HG02981 (cell line): ENCODE results near the gene OR1F1.
"Not testable (repeated sequence)": the region's sequence is repeated elsewhere in the genome, so short reads cannot be mapped to it uniquely, and the experiment has no call there.

ENCODE experiments used
- ATAC-seq: cut with Tn5 transposase; IDR thresholded peaks from one replicate; pipeline ENCODE4 v1.9.1; 2021; ENCODE audit warnings: mild to moderate bottlenecking, moderate library complexity; ENCODE audit not compliant: unreplicated experiment

OR1F1 gene

DNA sequence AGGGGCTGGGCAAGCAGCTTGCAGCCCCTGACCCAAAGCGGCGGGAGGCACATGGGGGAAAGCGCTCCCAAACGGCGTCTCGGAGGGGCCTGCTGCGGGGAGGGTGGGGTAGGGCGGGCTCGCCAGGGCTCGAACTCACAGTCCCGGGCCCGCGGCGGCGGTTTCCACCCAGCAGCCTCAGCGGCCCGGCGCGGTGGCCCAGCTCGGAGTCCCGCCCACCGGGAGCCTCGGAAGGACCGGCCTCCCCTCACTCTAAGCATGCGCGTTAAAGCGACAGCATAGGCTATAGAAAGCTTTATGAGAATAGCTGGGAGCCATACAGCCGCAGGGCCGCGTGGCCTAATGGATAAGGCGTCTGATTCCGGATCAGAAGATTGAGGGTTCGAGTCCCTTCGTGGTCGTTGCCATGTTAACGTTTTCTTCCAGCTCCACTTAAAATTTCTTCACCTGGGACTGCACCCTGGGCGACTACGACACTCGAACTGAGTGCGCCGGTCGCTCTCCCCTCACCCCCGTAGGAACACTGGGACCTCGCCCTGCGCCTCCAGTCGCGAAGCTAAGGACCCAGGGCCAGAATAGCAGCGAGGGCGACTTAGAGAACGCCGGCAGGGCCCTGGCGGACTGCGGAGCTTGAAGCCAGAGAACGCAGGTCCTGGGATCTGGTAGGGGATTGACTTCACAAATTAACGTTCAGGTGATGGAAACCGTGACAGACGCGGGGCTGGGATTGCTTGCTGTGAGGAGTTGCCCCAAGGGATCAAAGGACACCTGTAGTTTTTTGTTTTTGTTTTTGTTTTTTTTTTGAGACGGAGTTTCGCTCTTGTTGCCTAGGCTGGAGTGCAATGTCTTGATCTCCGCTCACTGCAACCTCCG lies 37.4 kb upstream of the OR1F1 start:
- ATAC-seq, result peak; percentile 65

DNA sequence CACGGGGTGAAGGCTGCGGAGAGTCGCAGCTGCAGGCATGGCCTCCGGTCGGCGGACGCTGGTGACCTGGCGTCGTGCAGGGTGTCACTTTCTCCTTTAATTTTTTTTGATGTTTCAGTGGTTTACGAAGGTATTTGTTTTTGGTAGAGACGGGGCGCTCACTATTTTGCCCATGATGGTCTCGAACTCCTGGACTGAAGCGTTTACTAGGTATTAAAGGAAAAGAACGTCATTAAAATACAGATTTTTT lies 36.1 kb upstream of the OR1F1 start:
- no peak for ATAC-seq

- ATAC-seq, result no peak
Observed at GRCh38 chr16:3152277-3152990, 35.6 kb upstream of the OR1F1 start.

DNA sequence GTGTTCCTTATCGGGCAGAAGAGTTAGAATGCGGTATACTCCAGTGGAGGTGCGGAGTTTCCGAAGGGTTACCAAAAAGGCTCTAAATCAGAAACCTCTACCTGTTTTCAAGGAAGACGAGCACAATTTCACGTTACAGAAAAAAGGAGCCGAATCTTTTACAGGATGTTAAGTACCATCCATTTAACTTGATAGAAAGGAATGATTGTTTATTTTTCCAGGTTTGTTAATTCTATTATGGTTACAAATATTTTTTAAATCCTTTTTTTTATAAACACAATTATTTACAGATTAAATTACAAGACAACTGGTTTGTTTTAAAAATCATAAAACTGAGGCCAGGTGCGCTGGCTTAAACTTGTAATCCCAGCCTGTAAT lies 35.0 kb upstream of the OR1F1 start:
- ATAC-seq, result no peak

DNA sequence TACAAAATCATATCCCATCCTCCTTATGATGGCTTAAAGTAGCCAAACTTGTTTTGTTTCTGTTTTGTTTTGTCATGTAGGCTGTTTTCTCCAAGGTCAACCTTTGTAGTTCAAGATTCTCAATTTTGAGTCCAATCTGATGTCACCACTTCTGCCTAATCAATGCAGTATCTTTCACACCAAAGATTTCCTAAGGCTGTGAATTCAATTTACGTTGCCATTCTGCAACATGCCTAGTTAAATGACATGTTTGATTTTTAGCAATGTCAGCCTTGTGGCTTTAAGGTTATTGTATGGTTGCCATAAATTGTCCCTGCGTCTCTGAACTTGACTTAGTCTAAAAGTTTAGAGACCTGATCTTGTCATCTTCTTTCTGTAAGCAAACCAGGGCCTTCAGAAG lies 32.8 kb upstream of the OR1F1 start:
- ATAC-seq, result no peak

GRCh38 chr16:3155972-3156371 lies 32.0 kb upstream of the OR1F1 start:
- ATAC-seq, result no peak

DNA sequence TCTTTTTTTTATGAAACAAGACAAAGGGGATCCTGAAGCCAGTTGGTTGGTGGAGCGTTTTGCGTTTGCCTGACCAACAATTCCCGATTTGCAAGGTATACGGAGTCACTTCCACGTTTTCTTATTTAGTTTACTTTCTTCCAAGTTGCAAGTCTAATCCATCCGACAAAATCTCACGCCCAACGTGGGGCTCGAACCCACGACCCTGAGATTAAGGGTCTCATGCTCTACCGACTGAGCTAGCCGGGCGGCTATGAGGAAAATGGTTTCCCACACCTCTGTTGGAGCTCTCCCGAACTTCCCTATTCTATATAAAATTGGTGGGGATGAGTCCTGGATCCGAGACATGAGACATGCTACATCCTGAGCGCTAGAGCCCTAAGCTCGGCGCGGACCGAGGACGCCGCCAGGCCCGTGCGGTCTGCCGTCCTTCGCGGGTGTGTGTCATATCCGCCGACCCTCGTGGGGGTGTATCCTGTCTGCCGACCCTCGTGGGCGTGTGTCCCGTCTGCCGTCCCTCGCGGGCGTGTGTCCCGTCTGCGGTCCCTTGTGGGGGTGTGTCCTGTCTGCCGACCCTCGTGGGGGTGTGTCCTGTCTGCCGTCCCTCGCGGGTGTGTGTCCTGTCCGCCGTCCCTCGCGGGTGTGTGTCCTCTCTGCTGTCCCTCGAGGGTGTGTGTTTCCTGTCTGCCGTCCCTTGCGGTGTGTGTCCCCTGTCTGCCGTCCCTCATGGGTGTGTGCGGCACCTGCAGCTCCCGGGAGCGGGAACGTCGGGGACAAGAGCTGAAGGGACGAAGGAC lies 30.6 kb upstream of the OR1F1 start:
- no peak for ATAC-seq

GRCh38 chr16:3158026-3158509 lies 29.9 kb upstream of the OR1F1 start:
- ATAC-seq, result no peak

DNA sequence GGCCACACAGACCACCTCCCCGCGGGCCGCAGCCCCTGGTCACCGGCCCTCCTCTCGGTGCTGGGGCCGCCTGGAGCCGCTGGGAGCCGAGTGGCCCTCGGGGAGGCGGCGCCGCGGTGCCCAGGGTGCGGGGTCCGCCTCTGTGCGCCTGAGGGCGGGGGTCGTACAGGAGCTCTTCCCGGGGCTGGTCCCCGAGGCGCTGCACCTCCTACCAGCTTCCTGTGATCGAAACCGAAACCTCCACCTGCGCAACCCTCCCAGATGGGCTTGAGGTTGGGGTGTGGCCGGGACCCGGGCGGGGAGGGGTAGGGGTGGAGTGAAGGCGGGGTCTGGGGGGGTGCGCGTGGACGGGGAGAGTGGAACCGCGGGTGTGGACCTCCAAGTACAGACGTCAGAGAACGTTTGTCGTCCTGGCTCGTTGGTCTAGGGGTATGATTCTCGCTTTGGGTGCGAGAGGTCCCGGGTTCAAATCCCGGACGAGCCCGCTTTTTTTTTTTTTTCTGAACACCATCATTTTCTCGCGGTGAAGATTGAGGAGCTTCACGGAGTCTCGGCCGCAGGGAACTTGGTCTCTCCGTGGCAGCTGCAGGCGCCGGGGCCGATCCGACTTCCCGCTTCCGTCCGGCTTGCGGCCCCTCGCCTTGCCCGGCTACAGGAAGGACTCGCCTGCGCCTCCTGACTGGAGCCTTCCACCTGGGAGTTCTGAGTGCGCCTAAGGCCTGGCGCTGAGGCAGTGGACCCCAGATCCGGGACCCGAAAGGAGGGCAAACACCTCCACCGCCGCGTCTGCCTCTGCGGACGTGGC lies 29.3 kb upstream of the OR1F1 start:
- ATAC-seq, result peak; percentile 44

DNA sequence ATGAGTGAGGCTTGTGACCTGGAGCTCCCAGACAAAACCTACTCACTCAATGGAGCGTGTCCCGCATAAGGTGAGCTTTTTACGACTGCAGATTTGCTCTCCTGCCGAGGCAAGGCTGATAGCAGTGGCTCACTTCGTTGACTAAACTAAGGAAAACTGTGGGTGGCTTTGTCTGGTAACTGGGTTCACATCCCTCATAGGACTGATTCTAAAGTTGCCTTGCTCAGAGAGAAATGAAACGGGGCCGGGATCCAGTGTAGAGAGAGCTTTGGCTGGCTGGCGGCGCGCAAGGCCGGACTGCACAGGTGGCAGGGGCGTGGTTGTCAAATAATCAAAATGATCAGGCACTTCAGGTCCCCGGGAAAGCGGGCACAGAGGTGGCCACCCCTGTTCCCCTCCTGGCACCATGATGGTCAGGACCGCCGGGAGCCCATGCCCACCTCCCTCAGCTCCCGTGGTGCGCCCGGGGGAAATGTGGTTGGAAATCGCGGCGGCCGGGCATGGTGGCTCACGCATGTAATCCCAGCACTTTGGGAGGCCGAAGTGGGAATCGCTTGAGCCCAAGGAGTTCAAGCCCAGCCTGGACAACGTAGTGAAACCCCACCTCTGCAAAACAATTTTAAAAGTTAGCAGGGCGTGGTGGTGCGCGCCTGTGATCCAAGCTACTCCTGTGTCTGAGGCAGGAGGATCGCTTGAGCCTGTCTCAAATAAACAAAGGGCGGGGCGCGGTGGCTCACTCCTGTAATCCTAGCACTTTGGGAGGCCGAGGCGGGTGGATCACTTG lies 26.6 kb upstream of the OR1F1 start:
- no peak for ATAC-seq

DNA sequence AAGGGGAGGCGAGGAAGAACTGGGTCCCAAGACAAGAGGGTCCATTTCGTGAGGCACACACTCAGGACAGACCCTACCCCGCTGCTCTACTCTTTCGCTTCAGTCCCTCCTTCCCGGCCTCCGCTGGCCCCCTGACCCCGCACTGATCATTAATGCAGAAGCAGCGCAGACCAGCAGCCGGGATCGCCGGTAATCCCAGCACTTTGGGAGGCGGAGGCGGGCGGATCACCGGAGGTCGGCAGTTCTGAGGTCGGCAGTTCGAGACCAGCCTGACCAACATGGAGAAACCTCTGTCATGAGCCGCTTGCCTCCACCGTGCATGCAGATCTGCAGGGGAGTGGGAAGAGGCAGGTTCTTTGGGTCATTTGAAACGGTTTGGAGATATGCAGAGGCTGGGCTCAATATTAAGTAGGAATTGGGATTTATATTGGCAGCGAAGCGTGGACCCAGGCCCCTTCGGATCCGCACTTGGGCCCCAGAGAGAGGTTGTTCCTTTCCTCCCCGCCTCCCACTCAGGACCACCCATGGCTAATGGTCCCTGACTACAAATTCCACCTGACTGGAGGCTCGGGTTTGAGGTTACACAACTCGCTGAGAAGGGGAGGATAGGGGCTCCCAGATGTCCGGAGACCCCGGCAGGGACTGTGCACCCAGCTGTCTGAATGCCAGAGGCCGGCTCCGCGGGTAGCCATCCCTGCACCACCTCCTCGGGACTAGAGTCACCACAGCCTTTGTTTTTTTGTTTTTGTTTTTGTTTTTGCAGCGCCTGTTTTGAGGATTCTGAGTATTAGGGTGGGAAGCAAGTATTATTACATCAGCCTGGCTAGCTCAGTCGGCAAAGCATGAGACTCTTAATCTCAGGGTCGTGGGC lies 23.6 kb upstream of the OR1F1 start:
- no peak for ATAC-seq

GRCh38 chr16:3165111-3165822 lies 22.7 kb upstream of the OR1F1 start:
- no peak for ATAC-seq

DNA sequence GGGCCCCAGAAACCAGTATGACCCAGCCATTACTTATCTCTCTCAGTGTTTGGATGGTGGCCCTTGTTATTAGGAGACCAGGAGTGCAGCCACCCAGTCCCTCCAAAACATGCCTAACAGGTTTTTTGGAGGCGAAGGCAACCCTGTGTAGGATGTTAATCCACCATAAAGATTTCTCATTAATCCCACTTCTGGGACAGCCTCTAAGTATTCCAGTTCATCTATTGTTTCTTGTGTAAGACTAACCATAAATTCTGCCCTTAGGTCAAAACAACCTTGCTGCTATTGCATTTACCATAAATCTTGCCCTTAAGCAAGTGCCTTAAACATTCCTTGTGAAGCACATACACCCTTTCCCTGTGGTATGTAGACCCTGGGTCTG lies 21.5 kb upstream of the OR1F1 start:
- ATAC-seq, result no peak

DNA sequence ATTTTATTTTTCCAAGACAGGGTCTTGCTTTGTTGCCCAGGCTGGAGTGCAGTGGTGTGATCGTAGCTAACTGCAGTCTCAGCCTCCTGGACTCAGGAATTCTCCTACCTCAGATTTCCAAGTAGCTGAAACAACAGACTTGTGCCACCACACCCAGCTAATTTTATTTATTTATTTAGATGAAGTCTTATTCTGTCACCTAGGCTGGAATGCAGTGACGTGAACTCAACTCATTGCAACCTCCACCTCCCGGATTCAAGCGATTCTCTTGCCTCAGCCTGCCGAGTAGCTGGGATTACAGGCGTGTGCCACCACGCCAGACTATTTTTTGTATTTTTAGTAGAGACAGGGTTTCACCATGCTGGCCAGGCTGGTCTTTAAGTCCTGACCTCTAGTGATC lies 19.3 kb upstream of the OR1F1 start:
- ATAC-seq, result not testable (repeated sequence)

DNA sequence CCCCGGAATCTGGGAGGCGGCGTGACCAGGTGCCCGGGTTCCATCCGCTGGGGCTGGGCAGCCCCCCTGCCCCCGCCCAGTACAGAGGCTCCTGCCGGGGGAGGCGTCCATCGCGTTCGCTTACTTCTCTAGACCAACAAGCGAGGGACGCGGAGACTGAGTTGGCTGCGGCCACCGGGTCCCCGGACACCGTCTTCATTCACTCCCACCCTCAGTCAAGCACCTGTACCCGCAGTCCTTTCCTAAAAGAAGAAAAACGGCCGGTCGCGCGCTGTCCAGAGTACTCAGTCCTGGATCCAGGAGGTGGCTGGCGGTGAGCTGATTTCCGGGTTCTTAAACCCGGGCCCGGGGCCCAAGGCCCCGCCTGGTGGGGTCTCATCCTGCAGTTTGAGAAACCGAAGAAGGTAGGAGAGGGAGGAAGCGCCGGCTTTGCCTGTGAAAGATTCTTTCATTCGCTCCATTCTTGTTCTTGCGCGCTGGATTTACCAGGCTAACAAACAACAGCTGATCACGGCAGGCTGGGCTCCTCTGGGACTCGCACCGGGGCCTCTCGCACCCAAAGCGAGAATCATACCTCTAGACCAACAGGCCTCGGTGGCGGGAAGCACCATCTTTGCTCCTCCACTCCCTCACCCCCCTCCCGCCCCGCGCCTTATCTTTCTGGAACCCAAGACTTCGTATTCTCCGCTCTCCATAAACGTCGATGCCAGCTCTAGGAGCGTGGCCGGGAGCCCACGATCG lies 17.4 kb upstream of the OR1F1 start:
- ATAC-seq, result no peak

DNA sequence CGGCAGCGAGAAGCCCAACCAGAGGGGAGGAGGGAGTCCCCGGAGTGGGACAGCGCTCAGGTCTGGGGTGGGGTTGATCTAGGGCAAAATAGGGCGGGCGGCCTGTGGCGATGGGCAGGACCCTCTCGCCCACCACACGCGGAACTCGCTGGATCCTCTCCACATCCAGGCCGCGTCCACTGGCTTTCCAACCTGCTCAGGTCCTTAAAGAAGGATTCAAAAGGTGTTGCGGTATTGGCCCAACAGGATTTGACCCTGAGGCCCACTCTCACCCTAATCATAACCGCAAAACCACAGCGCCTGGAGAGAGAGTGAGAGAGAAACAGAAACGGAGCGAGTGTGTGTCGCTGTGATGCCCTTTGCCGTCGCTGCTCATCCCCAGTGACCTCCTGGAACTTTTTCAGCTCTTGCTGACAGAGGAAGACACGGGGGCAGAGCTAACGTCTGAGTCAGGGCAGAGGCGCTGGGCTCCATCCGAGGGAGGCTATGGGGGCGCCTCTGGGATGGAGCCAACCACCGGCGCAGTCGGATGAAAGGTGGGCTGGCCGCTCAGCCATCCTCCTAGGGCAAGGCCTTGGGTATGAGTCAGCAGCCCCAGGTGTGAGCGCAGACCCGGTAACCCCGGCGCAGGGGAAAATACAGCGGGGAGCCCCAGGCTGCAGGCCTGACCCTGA lies 16.7 kb upstream of the OR1F1 start:
- ATAC-seq, result no peak

DNA sequence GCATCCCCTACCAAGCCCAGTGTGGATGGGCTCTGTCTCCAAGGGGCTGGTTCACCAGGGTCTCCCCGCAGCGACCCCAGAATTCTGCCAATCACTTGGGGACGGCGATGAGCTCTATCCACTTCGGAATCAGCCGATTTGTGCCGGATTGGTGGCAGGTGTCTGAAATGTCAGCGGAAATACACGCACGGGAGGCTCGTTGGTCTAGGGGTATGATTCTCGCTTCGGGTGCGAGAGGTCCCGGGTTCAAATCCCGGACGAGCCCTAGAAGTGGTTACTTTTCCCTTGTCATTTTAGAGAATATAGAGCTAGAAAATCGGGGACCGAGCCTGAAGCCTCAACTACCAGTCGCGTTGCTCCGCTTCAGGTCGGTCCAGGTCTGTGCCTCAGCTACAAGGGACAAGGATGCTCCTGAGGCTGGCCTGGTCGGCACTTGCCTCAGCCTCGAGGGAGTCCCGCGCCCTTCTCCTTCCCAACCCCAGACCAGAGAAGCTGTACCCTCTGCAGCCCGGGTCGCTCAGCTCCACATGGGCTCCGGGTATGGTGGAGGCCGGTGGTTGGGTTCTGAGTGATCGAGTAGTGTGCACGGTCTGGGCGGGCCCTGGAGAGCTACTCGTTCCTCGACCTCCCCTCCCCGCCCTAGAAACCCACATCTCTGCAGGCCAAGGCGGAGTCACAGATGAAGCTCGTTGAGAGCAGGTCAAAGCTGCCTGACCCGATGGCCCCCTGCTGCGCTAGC lies 16.0 kb upstream of the OR1F1 start:
- ATAC-seq, result no peak
